ENCODE measurements around the gene VPS37B. TPM values are rescaled to one million over a fixed set of nuclear protein-coding genes. Genes with fewer than 3 reads are reported as not detected.
"Not testable (repeated sequence)": the region's sequence is repeated elsewhere in the genome, so short reads cannot be mapped to it uniquely, and the experiment has no call there.

The VPS37B gene
- total RNA-seq, 1 donor from 2014 or later = 34.9 TPM

DNA sequence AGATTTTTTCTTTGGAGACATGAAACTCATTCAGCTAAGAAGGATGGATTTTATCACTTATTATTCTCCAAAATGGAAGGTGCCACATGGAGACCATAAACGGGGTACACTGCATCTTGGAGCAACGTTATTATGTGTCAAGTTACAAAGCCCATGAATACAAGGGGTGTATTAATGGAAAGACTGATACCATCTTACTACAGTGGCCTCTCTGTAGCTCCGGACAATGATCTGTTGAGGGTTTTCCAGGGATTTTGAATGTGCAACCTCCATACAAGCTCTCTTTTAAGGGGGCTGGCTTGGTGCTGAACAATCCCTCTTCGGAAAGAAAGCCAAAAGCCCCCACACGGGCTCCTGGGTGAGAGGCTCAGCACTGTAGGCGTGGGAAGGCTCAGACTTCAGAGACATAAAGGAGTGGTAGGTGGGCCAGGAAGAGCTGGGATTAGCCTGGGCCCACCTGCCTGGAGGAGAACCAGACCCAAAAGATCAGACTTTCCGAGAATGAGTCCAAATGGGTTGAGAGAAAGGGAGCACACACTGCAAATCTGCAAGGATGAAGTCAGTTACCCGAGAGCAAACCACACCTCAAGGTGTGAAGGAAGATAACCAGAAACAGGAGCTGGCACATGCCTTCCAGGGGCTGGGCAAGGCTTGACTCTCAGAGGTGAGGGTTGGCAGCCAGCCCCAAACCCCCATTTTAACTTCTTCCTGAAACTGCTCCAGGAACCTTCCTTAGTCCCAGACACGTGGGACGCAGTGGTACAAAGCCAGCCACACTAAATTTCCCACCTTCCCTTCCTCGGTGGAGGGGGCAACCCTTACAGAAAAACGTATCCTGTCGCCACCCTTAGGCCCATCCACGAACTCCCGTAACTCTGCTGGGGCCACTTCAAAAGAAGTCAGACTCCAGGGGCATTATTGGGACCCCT lies 1.5 kb downstream of the VPS37B start:
- Histone ChIP-seq H3K36me3 (no peaks in the 10 kb centered on the region), H3K27me3 (no peaks in the 10 kb centered on the region), H3K9me3 (no peaks in the 10 kb centered on the region), H3K4me1 (peaks cover 56% of the 10 kb centered on the region), H3K4me3 (peak overlapping the region; percentile 94 to 97), H3K27ac (peak overlapping the region; percentile 95)
- intact Hi-C loops (cut with DNase I) = no loop called here
- TF ChIP-seq, protein P1, sequence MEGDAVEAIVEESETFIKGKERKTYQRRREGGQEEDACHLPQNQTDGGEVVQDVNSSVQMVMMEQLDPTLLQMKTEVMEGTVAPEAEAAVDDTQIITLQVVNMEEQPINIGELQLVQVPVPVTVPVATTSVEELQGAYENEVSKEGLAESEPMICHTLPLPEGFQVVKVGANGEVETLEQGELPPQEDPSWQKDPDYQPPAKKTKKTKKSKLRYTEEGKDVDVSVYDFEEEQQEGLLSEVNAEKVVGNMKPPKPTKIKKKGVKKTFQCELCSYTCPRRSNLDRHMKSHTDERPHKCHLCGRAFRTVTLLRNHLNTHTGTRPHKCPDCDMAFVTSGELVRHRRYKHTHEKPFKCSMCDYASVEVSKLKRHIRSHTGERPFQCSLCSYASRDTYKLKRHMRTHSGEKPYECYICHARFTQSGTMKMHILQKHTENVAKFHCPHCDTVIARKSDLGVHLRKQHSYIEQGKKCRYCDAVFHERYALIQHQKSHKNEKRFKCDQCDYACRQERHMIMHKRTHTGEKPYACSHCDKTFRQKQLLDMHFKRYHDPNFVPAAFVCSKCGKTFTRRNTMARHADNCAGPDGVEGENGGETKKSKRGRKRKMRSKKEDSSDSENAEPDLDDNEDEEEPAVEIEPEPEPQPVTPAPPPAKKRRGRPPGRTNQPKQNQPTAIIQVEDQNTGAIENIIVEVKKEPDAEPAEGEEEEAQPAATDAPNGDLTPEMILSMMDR (IDR thresholded peaks at IDR 0.05) = no peak
- TF ChIP-seq POLR2A (IDR thresholded peaks at IDR 0.05) (no peak), POLR2AphosphoS5 (IDR thresholded peaks at IDR 0.05; ENCODE audit: insufficient read depth in 1 of 2, low read depth in 1 of 2) (no peak)
- no peak for DNase-seq (ENCODE audit: extremely low spot score in 2 of 2)

GRCh38 chr12:122893208-122894153 lies 2.4 kb downstream of the VPS37B start:
- peak overlapping the region; percentile 94 to 97 for H3K4me3 ChIP-seq
- peaks cover 65% of the 10 kb centered on the region for H3K4me1 ChIP-seq
- intact Hi-C loops (cut with DNase I) = no loop called here
- H3K36me3 ChIP-seq = no peaks in the 10 kb centered on the region
- no peaks in the 10 kb centered on the region for H3K9me3 ChIP-seq
- H3K27me3 ChIP-seq = no peaks in the 10 kb centered on the region
- DNase-seq (ENCODE audit: extremely low spot score in 2 of 2) = no peak
- TF ChIP-seq POLR2A (IDR thresholded peaks at IDR 0.05) = no peak
- TF ChIP-seq POLR2AphosphoS5 (IDR thresholded peaks at IDR 0.05; ENCODE audit: insufficient read depth in 1 of 2, low read depth in 1 of 2) = no peak
- TF ChIP-seq, protein P1 (IDR thresholded peaks at IDR 0.05) = no peak
- peak overlapping the region; percentile 95 for H3K27ac ChIP-seq

GRCh38 chr12:122892724-122893123 lies 3.2 kb downstream of the VPS37B start:
- Histone ChIP-seq H3K4me1 (peaks cover 73% of the 10 kb centered on the region), H3K27ac (peak overlapping the region; percentile 27)
- H3K4me3 ChIP-seq; H3K36me3 ChIP-seq; DNase-seq (ENCODE audit: extremely low spot score in 2 of 2); intact Hi-C loops (cut with DNase I); H3K9me3 ChIP-seq; H3K27me3 ChIP-seq: not testable (repeated sequence)

DNA sequence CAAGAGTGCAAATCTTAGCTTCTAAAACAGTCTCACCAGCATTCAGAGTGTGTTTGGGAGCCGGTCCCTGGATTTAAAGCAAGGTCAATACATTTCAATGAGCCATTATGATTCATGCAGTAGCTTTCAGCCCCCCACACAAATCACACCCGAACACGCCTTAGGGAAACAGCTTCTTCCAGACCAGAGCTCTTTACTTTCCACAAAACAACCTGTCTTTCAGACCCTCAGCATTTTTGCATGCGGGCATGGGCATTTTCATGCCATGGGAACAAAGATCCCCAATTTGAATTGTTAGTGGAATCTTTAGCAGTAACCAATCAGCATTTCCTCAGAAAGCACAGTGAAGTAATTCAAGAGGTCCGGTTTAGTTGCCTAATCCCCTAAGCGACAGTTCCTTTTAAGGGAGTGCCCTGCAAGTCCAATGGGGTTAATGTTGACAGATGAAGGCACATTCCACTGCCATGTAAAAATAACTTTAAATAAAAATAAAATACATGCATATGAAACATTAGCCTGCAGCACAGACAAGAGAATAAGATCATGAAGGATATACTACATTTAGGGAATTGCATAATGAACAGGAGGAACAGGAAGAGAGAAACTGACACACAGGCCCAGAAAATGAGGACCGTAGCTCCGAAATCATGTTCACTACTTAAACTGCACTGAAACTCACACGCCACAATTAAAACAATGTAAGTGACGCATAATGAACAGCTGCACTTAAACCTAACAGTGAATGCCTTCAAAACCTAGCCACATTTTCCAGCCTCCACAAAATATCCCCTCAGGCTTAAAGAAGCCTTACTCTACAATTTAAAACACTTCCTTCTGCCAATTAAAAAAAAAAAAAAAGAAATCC lies 4.0 kb downstream of the VPS37B start:
- H3K27me3 ChIP-seq = no peaks in the 10 kb centered on the region
- H3K27ac ChIP-seq = peak overlapping the region; percentile 27
- intact Hi-C loops (cut with DNase I) = no loop called here
- no peaks in the 10 kb centered on the region for H3K36me3 ChIP-seq
- H3K9me3 ChIP-seq = no peaks in the 10 kb centered on the region
- H3K4me1 ChIP-seq = peaks cover 81% of the 10 kb centered on the region
- no peak for DNase-seq (ENCODE audit: extremely low spot score in 2 of 2)
- TF ChIP-seq POLR2AphosphoS5 (IDR thresholded peaks at IDR 0.05; ENCODE audit: insufficient read depth in 1 of 2, low read depth in 1 of 2) = peak in 1 of 2 donors; percentile 47
- TF ChIP-seq POLR2A (IDR thresholded peaks at IDR 0.05) = no peak
- no peak overlapping the region for H3K4me3 ChIP-seq

DNA sequence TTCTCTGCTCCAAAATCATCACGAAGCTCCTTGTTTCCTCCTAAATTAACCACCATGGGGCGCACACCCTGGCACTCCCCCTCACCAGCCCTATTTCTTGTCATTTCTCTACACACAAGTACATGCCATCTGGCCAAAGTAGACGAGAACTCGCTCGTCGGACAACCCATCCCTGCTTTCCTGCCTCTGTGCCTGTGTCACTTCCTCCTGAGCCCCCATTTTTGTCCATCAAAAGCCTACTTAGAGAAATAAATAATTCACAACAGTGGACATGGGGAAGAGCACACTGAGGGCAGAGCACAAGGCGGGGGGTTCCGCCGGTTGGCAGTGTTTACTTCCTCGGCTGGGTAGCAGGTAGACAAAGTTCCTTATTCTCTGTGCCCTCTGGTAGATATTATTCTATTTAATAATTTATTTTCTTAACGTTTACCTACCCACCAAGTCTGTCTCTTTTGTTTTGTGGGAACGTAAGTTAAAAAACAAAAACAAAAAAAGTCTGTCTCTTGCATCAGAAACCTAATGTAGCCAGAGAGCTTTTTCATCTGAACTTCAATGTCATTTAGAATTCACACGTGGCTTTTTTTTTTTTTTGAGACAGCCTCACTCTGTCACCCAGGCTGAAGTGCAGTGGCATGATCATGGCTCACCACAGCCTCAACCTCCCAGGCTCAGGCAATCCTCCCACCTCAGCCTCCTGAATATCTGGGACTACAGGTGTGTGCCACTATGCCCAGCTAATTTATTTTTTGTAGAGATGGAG lies 6.0 kb downstream of the VPS37B start:
- intact Hi-C loops (cut with DNase I) = no loop called here
- H3K9me3 ChIP-seq = no peaks in the 10 kb centered on the region
- TF ChIP-seq POLR2A (IDR thresholded peaks at IDR 0.05) = no peak
- TF ChIP-seq, protein P1 (IDR thresholded peaks at IDR 0.05) = no peak
- TF ChIP-seq POLR2AphosphoS5 (IDR thresholded peaks at IDR 0.05; ENCODE audit: insufficient read depth in 1 of 2, low read depth in 1 of 2) = no peak
- peaks cover 89% of the 10 kb centered on the region for H3K4me1 ChIP-seq
- no peak for DNase-seq (ENCODE audit: extremely low spot score in 2 of 2)
- peak overlapping the region; percentile 70 for H3K27ac ChIP-seq
- H3K4me3 ChIP-seq = no peak overlapping the region
- no peaks in the 10 kb centered on the region for H3K27me3 ChIP-seq
- no peaks in the 10 kb centered on the region for H3K36me3 ChIP-seq
